GM23338 (cell line): Measurements from ENCODE around the gene C4BPA. TPM values are rescaled to one million over a fixed set of nuclear protein-coding genes. Genes with fewer than 3 reads are reported as not detected.

ENCODE experiments used
- ATAC-seq: fragments of 200-7000 bp; cut with Tn5 transposase; 3 replicates; pipeline ENCODE4 v1.9.1; 2020
- DNase-seq: peaks from one replicate; pipeline ENCODE4 v3.0.0-alpha.2; 2015; ENCODE audit warnings: low spot score
- H2AFZ ChIP-seq: fragments of 200-600 bp; sonication (generic); 2 replicates; pipeline ENCODE4 v1.8.0; 2016; ENCODE audit warnings: antibody characterized with exemption, mild to moderate bottlenecking, moderate library complexity
- H3F3A ChIP-seq: fragments of 200-600 bp; sonication (generic); replicated peaks from 2 replicates; pipeline ENCODE4 v1.8.0; 2017; ENCODE audit warnings: antibody characterized with exemption, mixed run types, low read depth
- H3K27ac ChIP-seq: fragments of 200-600 bp; sonication (generic); 2 replicates; pipeline ENCODE4 v1.6.1; 2016; ENCODE audit warnings: low read depth
- H3K27me3 ChIP-seq: fragments of 200-600 bp; sonication (generic); 2 replicates; pipeline ENCODE4 v1.8.0; 2016; ENCODE audit warnings: mild to moderate bottlenecking, mixed run types, moderate library complexity; ENCODE audit not compliant: insufficient read depth
- H3K36me3 ChIP-seq: fragments of 200-600 bp; sonication (generic); 2 replicates; pipeline ENCODE4 v1.8.0; 2016; ENCODE audit warnings: mild to moderate bottlenecking; ENCODE audit not compliant: insufficient read depth
- H3K4me1 ChIP-seq: fragments of 200-600 bp; sonication (generic); 2 replicates; pipeline ENCODE4 v1.8.0; 2016; ENCODE audit warnings: mild to moderate bottlenecking, moderate library complexity; ENCODE audit not compliant: insufficient read depth
- H3K4me2 ChIP-seq: fragments of 200-600 bp; sonication (generic); 2 replicates; pipeline ENCODE4 v1.7.1; 2017; ENCODE audit warnings: mixed run types
- H3K4me3 ChIP-seq: fragments of 200-600 bp; sonication (generic); 2 replicates; pipeline ENCODE4 v1.6.1; 2016; ENCODE audit warnings: mixed run types
- H3K79me2 ChIP-seq: fragments of 200-600 bp; sonication (generic); replicated peaks from 2 replicates; pipeline ENCODE4 v1.8.0; 2017; ENCODE audit warnings: mild to moderate bottlenecking; ENCODE audit not compliant: insufficient read depth
- H3K9me2 ChIP-seq: fragments of 200-600 bp; sonication (generic); 2 replicates; pipeline ENCODE4 v1.8.0; 2017; ENCODE audit not compliant: insufficient read depth
- H4K20me1 ChIP-seq: fragments of 200-600 bp; sonication (generic); replicated peaks from 2 replicates; pipeline ENCODE4 v1.8.0; 2017; ENCODE audit warnings: mild to moderate bottlenecking; ENCODE audit not compliant: insufficient read depth
- H3K27ac Mint-ChIP-seq: 2 replicates; pipeline ENCODE4 v1.8.0; 2020; ENCODE audit warnings: inconsistent platforms, mild to moderate bottlenecking, moderate library complexity, mixed read lengths
- H3K27me3 Mint-ChIP-seq: 3 replicates; pipeline ENCODE4 v1.8.0; 2022; ENCODE audit warnings: low read depth, mild to moderate bottlenecking, moderate library complexity, mixed read lengths, inconsistent platforms; ENCODE audit not compliant: insufficient read depth, poor library complexity
- H3K36me3 Mint-ChIP-seq: 3 replicates; pipeline ENCODE4 v1.8.0; 2021; ENCODE audit warnings: low read depth, mild to moderate bottlenecking, inconsistent platforms, moderate library complexity, mixed read lengths
- H3K4me1 Mint-ChIP-seq: 3 replicates; pipeline ENCODE4 v1.8.0; 2020; ENCODE audit warnings: mild to moderate bottlenecking, inconsistent platforms, mixed read lengths
- H3K4me3 Mint-ChIP-seq: 3 replicates; pipeline ENCODE4 v1.8.0; 2021; ENCODE audit warnings: moderate library complexity, mild to moderate bottlenecking, inconsistent platforms, mixed read lengths
- H3K9me3 Mint-ChIP-seq: 3 replicates; pipeline ENCODE4 v1.8.0; 2020; ENCODE audit warnings: moderate library complexity, mild to moderate bottlenecking, inconsistent platforms, mixed read lengths
- CREB1 ChIP-seq: fragments of 250-450 bp; sonication (Bioruptor Pico); IDR thresholded peaks from 2 replicates; pipeline ENCODE4 v1.5.0; 2020; ENCODE audit warnings: low read depth, mild to moderate bottlenecking, moderate library complexity
- EZH2 ChIP-seq: fragments of 200-600 bp; sonication (generic); IDR thresholded peaks from one replicate; pipeline ENCODE4 v1.8.0; 2017; ENCODE audit warnings: antibody characterized with exemption, mild to moderate bottlenecking, low read depth; ENCODE audit not compliant: unreplicated experiment
- EZH2phosphoT487 ChIP-seq: fragments of 200-600 bp; sonication (generic); IDR thresholded peaks from one replicate; pipeline ENCODE4 v1.8.1; 2018; ENCODE audit warnings: antibody characterized with exemption; ENCODE audit not compliant: unreplicated experiment
- NANOG ChIP-seq: IDR thresholded peaks from 2 replicates; pipeline ENCODE4 v1.6.1; 2016; ENCODE audit warnings: antibody characterized with exemption, borderline replicate concordance
- POLR2AphosphoS5 ChIP-seq: IDR thresholded peaks from 2 replicates; pipeline ENCODE4 v1.6.1; 2016; ENCODE audit warnings: antibody characterized with exemption, low read depth
- STAT1 ChIP-seq: IDR thresholded peaks from one replicate; pipeline ENCODE4 v1.6.1; 2016; ENCODE audit warnings: antibody characterized with exemption; ENCODE audit not compliant: unreplicated experiment
- ZNF114 ChIP-seq: fragments of 250-450 bp; sonication (Bioruptor Pico); IDR thresholded peaks from 2 replicates; pipeline ENCODE4 v1.5.0; 2020; ENCODE audit warnings: mild to moderate bottlenecking, moderate library complexity
- ZNF331 ChIP-seq: fragments of 250-450 bp; sonication (Bioruptor Pico); IDR thresholded peaks from 2 replicates; pipeline ENCODE4 v1.5.0; 2020; ENCODE audit warnings: low read depth, mild to moderate bottlenecking, moderate library complexity
- polyA plus RNA-seq: library from polyadenylated mRNA; unstranded; fragments of >200 nt; fragmentation: Nextera tagmentation; extraction: Ambion mirVana; gene quantifications from 2 replicates; pipeline ENCODE4 v1.2.1, GENCODE V29; 2016
- total RNA-seq: library from RNA; depleted of rRNA; stranded (reverse); fragments of >200 nt; shearing (Covaris generic); gene quantifications from 2 replicates; pipeline ENCODE4 v1.2.3, GENCODE V29; 2014
- TF ChIP-seq, protein P1 (sequence below): IDR thresholded peaks from 2 replicates; pipeline ENCODE4 v1.6.1; 2016; ENCODE audit warnings: antibody characterized with exemption
- TF ChIP-seq, protein P2 (sequence below), 2 experiments: fragments of 200-600 bp in 1 of 2; sonication (generic) in 1 of 2; conservative IDR thresholded peaks; 2 replicates each; pipeline versions ENCODE4 v1.5.1 to v1.6.1; 2016 to 2017; ENCODE audit warnings: antibody characterized with exemption in 2 of 2, low read depth in 2 of 2, mild to moderate bottlenecking in 2 of 2, moderate library complexity in 1 of 2

The C4BPA gene
- total and polyA plus RNA-seq, 2 experiments from 2014 or later = not detected

DNA sequence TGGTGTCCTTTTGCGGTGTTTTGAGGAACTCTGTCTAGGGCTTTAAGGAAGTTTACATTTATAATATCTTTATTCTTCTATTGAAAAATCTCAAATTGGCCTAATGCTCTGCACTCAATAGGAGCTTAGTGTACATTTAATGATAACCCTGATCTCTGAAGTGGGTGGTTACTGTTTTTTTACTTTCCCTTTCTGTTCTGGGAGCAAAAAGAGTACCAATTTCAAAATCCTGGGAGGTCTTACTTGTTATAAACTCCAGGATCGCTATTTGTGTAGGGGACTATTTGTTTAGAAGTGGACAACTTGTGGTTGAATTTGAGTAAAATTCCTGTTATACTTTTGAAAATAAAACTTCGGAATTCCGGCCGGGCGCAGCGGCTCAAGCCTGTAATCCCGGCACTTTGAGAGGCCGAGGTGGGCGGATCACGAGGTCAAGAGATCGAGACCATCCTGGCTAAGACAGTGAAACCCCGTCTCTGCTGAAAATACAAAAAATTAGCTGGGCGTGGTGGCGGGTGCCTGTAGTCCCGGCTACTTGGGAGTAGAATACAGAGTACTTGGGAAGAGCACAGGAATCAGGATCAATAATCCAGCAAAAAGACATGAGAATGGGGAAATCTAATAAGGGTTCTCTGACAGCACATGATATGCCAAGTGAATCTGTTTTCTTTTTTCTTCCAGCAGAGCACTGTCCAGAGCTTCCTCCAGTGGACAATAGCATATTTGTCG, 14.2 kb upstream of the C4BPA start:
- no peak overlapping the region for H3K4me3 ChIP-seq
- Mint-ChIP-seq H3K9me3 (no peaks in the 10 kb centered on the region), H3K4me1 (peaks cover 10% of the 10 kb centered on the region), H3K27me3 (no peaks in the 10 kb centered on the region), H3K36me3 (no peaks in the 10 kb centered on the region), H3K27ac (no peak overlapping the region), H3K4me3 (no peak overlapping the region)
- no peaks in the 10 kb centered on the region for H3K9me2 ChIP-seq
- H3K27ac ChIP-seq = no peak overlapping the region
- DNase-seq (no peak), ATAC-seq (no peak)
- no peak overlapping the region for H2AFZ ChIP-seq
- no peaks in the 10 kb centered on the region for H3K79me2 ChIP-seq
- H3F3A ChIP-seq = no peaks in the 10 kb centered on the region
- H3K4me2 ChIP-seq = no peak overlapping the region
- H3K36me3 ChIP-seq = no peaks in the 10 kb centered on the region
- no peaks in the 10 kb centered on the region for H3K4me1 ChIP-seq
- TF ChIP-seq EZH2 = no peak
- no peak for TF ChIP-seq STAT1
- TF ChIP-seq EZH2phosphoT487 = no peak
- TF ChIP-seq POLR2AphosphoS5 = no peak
- TF ChIP-seq, protein P1, sequence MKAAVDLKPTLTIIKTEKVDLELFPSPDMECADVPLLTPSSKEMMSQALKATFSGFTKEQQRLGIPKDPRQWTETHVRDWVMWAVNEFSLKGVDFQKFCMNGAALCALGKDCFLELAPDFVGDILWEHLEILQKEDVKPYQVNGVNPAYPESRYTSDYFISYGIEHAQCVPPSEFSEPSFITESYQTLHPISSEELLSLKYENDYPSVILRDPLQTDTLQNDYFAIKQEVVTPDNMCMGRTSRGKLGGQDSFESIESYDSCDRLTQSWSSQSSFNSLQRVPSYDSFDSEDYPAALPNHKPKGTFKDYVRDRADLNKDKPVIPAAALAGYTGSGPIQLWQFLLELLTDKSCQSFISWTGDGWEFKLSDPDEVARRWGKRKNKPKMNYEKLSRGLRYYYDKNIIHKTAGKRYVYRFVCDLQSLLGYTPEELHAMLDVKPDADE = no peak
- TF ChIP-seq ZNF114 (CRISPR knock-in tag) = no peak
- no peak for TF ChIP-seq ZNF331
- no peak for TF ChIP-seq CREB1
- no peak for TF ChIP-seq NANOG
- H4K20me1 ChIP-seq = no peaks in the 10 kb centered on the region
- no peaks in the 10 kb centered on the region for H3K27me3 ChIP-seq

DNA sequence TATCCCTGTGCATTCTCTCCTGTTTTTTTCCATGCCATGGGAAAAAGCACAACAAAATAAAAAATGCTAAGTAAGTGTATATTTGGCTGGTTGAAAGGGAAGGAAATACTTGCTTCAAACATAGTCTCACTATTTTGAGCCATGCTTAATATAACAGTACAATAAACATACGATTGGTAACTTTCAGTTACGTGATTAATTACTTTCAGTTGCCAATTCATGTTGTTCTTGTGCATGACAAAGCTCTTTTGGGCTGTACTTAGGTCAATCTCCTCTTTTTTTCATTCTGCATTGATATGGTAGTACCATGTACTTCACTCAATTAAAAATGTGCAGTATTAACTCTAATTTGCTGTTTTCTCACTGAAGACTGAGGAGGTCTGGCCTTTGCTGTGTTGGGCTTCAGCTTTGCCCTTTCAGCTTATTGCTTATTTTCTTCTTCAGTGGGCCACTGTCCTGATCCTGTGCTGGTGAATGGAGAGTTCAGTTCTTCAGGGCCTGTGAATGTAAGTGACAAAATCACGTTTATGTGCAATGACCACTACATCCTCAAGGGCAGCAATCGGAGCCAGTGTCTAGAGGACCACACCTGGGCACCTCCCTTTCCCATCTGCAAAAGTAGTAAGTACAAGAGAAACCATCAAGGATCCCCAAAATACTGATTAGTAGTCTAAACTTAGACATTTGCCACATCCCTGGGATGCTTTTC, 12.7 kb upstream of the C4BPA start:
- H2AFZ ChIP-seq = peak overlapping the region; percentile 4; the same call in 1 of the 2 replicates
- H3K27me3 Mint-ChIP-seq = no peaks in the 10 kb centered on the region
- no peak overlapping the region for H3K27ac Mint-ChIP-seq
- H3K4me2 ChIP-seq = no peak overlapping the region
- no peak overlapping the region for H3K27ac ChIP-seq
- H3K4me1 Mint-ChIP-seq = peaks cover under 1% of the 10 kb centered on the region; the same call in 1 of the 3 replicates
- H3K4me3 ChIP-seq = no peak overlapping the region
- H3K4me3 Mint-ChIP-seq = no peak overlapping the region
- no peaks in the 10 kb centered on the region for H3K79me2 ChIP-seq
- no peaks in the 10 kb centered on the region for H3K36me3 ChIP-seq
- H3K9me2 ChIP-seq = no peaks in the 10 kb centered on the region
- no peaks in the 10 kb centered on the region; the same call in 2 of the 3 replicates for H3K36me3 Mint-ChIP-seq
- no peak for ATAC-seq
- TF ChIP-seq, protein P2, sequence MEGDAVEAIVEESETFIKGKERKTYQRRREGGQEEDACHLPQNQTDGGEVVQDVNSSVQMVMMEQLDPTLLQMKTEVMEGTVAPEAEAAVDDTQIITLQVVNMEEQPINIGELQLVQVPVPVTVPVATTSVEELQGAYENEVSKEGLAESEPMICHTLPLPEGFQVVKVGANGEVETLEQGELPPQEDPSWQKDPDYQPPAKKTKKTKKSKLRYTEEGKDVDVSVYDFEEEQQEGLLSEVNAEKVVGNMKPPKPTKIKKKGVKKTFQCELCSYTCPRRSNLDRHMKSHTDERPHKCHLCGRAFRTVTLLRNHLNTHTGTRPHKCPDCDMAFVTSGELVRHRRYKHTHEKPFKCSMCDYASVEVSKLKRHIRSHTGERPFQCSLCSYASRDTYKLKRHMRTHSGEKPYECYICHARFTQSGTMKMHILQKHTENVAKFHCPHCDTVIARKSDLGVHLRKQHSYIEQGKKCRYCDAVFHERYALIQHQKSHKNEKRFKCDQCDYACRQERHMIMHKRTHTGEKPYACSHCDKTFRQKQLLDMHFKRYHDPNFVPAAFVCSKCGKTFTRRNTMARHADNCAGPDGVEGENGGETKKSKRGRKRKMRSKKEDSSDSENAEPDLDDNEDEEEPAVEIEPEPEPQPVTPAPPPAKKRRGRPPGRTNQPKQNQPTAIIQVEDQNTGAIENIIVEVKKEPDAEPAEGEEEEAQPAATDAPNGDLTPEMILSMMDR (conservative IDR thresholded peaks at IDR 0.05; ENCODE audit: low read depth in 2 of 2) = peak in 1 of 2 experiments; percentile 12; a peak in 1 of 4 replicates
- no peak for TF ChIP-seq POLR2AphosphoS5
- no peaks in the 10 kb centered on the region for H4K20me1 ChIP-seq
- no peaks in the 10 kb centered on the region for H3K27me3 ChIP-seq
- DNase-seq = no peak
- no peaks in the 10 kb centered on the region for H3F3A ChIP-seq
- no peaks in the 10 kb centered on the region for H3K9me3 Mint-ChIP-seq
- H3K4me1 ChIP-seq = no peaks in the 10 kb centered on the region
